ENCODE data around the gene C1orf21.
A peak's percentile ranks its signal among the peaks of the same experiment; 100 is the strongest.
"Not testable (repeated sequence)": the region's sequence is repeated elsewhere in the genome, so short reads cannot be mapped to it uniquely, and the experiment has no call there.

C1orf21 gene
- total RNA-seq: 2.0 to 13.6 (median 5.2) reads per million in 18 experiments

- DNase-seq: peak; percentile 68 to 78
Observed at GRCh38 chr1:184386312-184387068, at the start of gene C1orf21. TSS of gene C1orf21 (plus strand) at chr1:184387029. CDS start at chr1:184477510, 90,481 bp downstream.

GRCh38 chr1:184337865-184338264, 49.0 kb upstream of the C1orf21 start:
- not testable (repeated sequence) for DNase-seq

GRCh38 chr1:184340984-184341383, 45.8 kb upstream of the C1orf21 start:
- no peak for DNase-seq

GRCh38 chr1:184350573-184350972, 36.3 kb upstream of the C1orf21 start:
- DNase-seq: no peak

GRCh38 chr1:184351416-184351975, 35.3 kb upstream of the C1orf21 start:
- no peak for DNase-seq

GRCh38 chr1:184352776-184353175, 34.1 kb upstream of the C1orf21 start:
- no peak for DNase-seq

GRCh38 chr1:184354719-184355118, 32.1 kb upstream of the C1orf21 start:
- DNase-seq: no peak

- DNase-seq: no peak
Observed at GRCh38 chr1:184356891-184357290, 29.9 kb upstream of the C1orf21 start.

- DNase-seq: no peak
Observed at GRCh38 chr1:184358256-184358655, 28.6 kb upstream of the C1orf21 start.

- peak in 1 of 2 donors; percentile 11 for DNase-seq
Observed at GRCh38 chr1:184359909-184360308, 26.9 kb upstream of the C1orf21 start.

- peak in 1 of 2 donors; percentile 13 for DNase-seq
Observed at GRCh38 chr1:184362876-184363275, 24.0 kb upstream of the C1orf21 start.

GRCh38 chr1:184365699-184366098, 21.1 kb upstream of the C1orf21 start:
- no peak for DNase-seq

- DNase-seq: peak in 1 of 2 donors; percentile 26
Observed at GRCh38 chr1:184366997-184367396, 19.8 kb upstream of the C1orf21 start.

GRCh38 chr1:184367427-184368038, 19.3 kb upstream of the C1orf21 start:
- no peak for DNase-seq

- no peak for DNase-seq
Observed at GRCh38 chr1:184368354-184368753, 18.5 kb upstream of the C1orf21 start.

- no peak for DNase-seq
Observed at GRCh38 chr1:184370850-184371249, 16.0 kb upstream of the C1orf21 start.

- DNase-seq: no peak
Observed at GRCh38 chr1:184373155-184373554, 13.7 kb upstream of the C1orf21 start.

GRCh38 chr1:184376369-184376768, 10.5 kb upstream of the C1orf21 start:
- DNase-seq: no peak

- DNase-seq: no peak
Observed at GRCh38 chr1:184379111-184379752, 7.6 kb upstream of the C1orf21 start.

GRCh38 chr1:184380468-184380867, 6.4 kb upstream of the C1orf21 start:
- DNase-seq: no peak

- DNase-seq: no peak
Observed at GRCh38 chr1:184383772-184384323, 3.0 kb upstream of the C1orf21 start.

- DNase-seq: no peak
Observed at GRCh38 chr1:184385865-184386311, 941 bp upstream of the C1orf21 start.

- DNase-seq: no peak
Observed at GRCh38 chr1:184387069-184387475, 243 bp downstream of the C1orf21 start.
